HUES48 (cell line): ENCODE data around the gene MST1R.

Experiments
- H3K27ac ChIP-seq: one replicate; pipeline ENCODE4 v1.7.0; 2013; ENCODE audit warnings: low read depth, low read length, inconsistent platforms
- H3K27me3 ChIP-seq: 2 replicates; pipeline ENCODE4 v1.6.1; 2013; ENCODE audit warnings: mild to moderate bottlenecking, low read length; ENCODE audit not compliant: control insufficient read depth, insufficient read depth
- H3K36me3 ChIP-seq: 2 replicates; pipeline ENCODE4 v1.6.1; 2013; ENCODE audit warnings: low read length; ENCODE audit not compliant: control insufficient read depth, insufficient read depth
- H3K4me1 ChIP-seq: 2 replicates; pipeline ENCODE4 v1.6.1; 2013; ENCODE audit warnings: mild to moderate bottlenecking, low read length; ENCODE audit not compliant: control insufficient read depth, insufficient read depth
- H3K4me3 ChIP-seq: 2 replicates; pipeline ENCODE4 v1.5.1; 2013; ENCODE audit warnings: mild to moderate bottlenecking, low read depth, low read length
- H3K9ac ChIP-seq: 2 replicates; pipeline ENCODE4 v1.6.1; 2013; ENCODE audit warnings: mild to moderate bottlenecking, low read depth, low read length, moderate library complexity
- H3K9me3 ChIP-seq: 2 replicates; pipeline ENCODE4 v1.6.1; 2013; ENCODE audit warnings: low read length; ENCODE audit not compliant: control insufficient read depth, insufficient read depth

MST1R gene

DNA sequence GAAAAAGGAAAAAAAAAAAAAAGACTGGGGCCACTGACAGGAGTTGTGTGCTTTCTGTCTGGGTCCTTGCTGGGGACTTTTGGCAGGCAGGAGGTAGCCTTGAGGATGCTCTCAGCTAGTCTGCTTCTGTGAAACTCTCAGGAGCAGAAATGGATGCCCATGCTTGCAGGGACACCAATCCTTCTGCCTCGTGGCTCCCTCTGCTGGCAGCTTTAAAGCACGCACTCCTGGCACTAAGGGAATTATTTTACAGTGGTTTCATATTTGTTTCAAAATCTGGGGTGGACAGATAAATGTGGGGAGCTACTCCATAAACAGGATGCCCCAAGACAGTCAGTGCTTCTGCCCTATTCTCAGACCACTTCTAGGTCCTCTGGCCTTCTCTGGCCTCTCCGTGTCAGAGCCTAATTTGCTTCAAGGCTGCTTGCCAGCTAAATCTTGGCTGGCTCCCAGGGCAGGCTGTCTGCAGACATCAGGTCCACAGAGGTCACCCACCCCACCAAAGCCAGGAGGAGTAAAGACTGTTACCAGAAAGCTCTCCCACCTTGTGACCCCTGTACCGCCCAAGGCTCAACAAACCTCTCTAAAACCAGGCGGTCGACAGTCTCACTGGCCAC is 64.4 kb downstream of the MST1R start:
- Histone ChIP-seq H3K27ac (no peak overlapping the region), H3K36me3 (peaks cover 77% of the 10 kb centered on the region), H3K4me1 (no peaks in the 10 kb centered on the region), H3K9ac (no peak overlapping the region), H3K4me3 (no peak overlapping the region), H3K27me3 (no peaks in the 10 kb centered on the region), H3K9me3 (no peaks in the 10 kb centered on the region)
